GM15510 (cell line): ENCODE results near the gene NRDE2.

ENCODE experiments used
- POLR2A ChIP-seq: IDR thresholded peaks from 3 replicates; pipeline ENCODE4 v1.6.1; 2011; ENCODE audit warnings: borderline replicate concordance; ENCODE audit not compliant: insufficient read length; ENCODE audit errors: extremely low read depth

The NRDE2 gene

DNA sequence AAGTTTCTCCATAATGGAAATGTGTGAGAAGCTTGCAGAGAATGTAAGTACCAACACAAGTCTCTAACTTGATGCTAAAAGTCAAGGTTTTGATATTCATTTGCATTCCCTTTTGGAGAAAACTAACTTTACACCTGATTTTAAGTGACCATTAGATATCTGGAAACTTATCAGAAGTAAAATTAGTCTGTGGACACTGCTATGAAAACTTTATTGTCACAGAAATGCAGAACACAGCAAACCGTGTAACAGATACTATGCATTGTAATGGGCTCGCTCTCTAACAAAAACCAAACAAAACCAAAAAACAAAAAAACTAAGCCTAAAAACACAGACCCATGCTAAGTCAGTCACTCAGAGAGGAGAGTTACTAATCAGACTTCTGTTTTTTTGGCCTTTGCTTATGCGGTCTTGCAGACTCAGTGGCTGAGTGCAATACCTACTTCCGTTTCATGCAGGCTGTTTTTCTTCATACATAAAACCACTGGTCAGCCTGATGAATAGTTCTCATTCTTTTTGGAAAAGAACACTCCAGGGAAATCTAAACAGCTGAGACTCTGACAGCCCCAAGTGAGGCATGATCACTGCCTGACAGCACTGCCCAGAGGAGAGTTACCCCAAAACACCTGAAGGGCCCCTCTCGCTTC, 35.7 kb downstream of the NRDE2 start:
- no peak for TF ChIP-seq POLR2A

- TF ChIP-seq POLR2A = no peak
Observed at GRCh38 chr14:90294872-90295271, 36.9 kb downstream of the NRDE2 start.

DNA sequence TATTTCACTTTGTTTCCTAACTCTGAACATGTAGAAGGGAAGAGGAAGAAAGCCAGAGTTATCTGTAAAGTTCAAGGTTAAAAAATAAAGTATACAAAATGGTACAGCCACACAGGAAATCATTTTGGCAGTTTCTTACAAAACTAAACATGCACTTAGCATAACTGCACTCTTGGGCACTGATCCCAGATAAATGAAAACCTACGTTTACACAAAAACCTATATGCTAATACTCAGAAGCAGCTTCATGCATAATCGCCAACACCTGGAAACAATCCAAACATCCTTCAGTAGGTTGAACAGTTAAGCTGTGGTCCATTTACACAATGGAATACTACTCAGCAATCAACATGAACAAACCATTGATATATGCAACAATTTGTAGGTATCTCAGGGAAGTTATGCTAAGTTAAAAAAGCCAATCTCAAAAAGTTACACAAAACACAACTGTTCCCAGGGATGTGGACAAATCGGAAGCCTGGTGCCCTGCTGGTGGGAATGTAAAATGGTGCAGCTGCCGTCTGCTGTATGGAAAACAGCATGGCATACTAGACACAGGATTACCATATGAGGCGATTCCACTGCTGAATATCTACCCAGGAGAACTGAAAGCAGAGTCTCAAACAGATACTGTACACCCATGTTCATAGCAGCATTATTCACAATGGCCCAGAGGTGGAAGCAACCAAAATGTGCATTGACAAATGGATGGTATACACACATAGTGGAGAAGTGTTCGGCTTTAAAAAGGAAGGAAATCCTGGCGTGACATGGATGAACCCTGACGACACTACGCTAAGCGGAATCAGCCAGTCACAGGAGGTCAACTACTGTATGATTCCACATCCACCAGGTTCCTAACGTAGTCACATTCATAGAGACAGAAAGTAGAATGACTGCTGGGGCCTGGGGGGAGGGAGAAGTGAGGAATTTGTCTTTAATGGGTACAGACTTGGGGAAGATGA, 37.7 kb downstream of the NRDE2 start:
- TF ChIP-seq POLR2A = no peak

DNA sequence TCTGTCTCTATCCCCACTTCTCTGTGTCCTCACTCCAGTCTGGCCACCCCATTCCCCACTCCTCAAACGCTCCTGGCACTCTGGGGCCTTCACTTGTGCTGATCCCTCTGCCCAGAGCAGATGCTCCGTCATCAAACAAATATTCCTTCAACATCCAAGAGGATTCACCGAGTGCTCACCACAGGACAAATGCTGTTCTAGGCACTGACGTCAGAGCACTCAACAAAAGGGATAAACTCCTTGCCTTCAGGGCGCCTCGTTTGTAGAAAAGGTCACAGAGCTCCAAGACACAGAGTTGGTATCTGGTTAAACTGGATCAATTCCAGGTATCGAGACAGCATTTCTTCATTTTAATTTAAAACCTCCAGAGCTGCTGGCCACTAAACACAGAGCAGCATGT, 40.0 kb downstream of the NRDE2 start:
- no peak for TF ChIP-seq POLR2A

- TF ChIP-seq POLR2A = no peak
Observed at GRCh38 chr14:90290337-90291011, 41.3 kb downstream of the NRDE2 start.

DNA sequence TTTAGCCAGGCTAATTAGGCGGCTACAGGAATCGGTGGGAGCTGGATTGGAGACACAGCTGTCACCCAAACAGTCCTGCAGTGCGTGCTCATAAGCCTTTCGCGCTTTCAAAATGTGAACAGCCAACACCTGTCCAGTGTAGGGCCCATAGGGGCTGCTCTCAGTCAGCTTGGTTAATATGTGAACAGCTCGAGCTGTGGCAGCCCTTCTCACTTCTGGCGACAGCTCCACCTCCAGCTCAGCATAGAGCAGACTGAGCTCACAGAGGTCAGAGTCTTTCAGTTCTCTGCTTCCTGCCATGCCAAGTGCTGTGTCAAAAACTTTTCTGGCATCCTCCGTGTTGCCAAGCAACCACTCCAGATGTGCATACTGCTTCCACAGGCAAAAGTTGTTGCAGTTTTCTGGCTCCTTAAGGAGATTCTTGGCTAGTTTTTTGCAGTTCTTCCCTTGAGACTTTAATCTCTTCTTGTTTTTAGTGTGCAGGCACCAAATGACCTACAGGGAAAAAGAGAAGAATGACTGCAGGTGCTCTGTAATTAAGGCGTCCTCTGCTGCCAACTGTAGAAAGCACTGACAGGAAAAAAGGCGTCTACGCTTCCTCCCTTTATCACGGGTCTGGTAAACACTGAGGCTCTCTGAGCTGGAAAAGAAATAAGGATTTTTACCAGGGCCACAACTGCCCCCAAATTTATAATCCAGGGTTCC, 42.9 kb downstream of the NRDE2 start:
- no peak for TF ChIP-seq POLR2A

DNA sequence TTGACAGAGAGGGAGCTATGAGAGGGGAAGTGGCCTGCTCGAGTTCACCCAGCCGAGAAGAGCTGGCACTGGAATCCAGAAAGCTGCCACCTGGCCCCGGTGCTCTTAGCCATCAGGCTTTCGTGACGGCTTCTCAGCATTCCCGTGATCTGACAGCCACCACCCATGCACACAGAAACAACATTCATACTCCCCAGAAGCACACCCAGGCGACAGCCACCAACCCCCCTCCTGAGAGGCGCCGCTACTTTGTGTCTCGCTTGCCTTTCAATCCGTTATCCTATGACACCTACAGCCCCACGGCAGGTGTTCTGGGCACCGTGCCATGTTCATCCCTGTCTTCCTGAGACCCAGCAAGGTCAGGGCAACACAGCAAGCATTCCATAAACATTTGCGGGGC, 44.0 kb downstream of the NRDE2 start:
- no peak for TF ChIP-seq POLR2A

- TF ChIP-seq POLR2A = no peak
Observed at GRCh38 chr14:90281756-90282155, 50.0 kb downstream of the NRDE2 start.

DNA sequence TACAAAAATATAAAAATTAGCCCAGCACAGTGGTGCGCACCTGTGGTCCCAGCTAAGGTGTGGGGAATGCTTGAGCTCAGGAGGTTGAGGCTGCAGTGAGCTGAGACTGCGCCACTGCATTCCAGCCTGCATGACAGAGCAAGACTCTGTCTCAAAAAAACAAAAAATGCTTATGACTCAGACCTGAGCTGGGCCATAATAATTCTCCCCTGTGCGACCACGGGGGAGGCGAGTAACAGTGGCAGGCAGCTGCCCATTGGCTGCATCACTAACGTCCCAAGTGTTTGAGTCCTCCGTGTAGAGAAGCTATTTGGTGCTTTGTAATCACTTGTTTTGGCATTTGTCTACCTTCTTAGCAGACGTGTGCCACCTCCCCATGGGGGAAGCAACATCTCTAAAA, 50.5 kb downstream of the NRDE2 start:
- no peak for TF ChIP-seq POLR2A

- no peak for TF ChIP-seq POLR2A
Observed at GRCh38 chr14:90280096-90280495, 51.6 kb downstream of the NRDE2 start.

- no peak for TF ChIP-seq POLR2A
Observed at GRCh38 chr14:90278199-90279175, 53.3 kb downstream of the NRDE2 start.

DNA sequence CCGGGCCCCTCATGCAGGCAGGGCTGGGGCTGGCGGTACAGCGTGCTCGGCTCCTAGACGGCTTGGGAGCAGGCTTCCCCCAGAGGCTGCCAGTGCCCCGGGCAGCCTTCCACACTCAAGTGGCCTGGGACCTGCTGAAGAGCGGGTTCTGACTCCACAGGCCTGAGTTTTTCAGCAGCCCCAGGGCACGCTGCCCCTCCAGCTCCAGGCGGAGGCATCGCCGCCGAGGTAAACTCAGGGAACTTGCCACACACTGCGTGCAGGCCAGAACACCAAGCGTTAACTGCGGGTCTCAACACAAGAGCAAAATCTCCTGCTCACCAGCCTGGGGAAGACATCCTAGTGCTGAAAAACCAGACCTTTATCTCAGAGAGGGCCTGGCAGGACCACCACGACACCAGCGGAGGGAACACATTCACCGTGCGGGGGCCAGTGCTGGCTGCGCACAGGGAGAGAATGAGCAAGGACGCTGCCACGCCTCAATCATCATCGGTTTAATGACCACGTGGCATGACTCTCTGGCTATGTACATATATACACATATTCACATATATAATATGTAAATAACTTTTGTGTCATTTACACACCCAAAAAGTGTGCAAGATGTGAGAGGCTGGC, 54.1 kb downstream of the NRDE2 start:
- TF ChIP-seq POLR2A = no peak
